Stimulated activated CD4-positive, alpha-beta T cell treated with anti-CD3 and anti-CD28 coated beads, Interleukin-2, amount 100 ng/mL, for 24 hours (primary cell): Measurements from ENCODE around the gene ASXL2.
"Not testable (repeated sequence)": the region's sequence is repeated elsewhere in the genome, so short reads cannot be mapped to it uniquely, and the experiment has no call there.

Experiments used
- DNase-seq, 2 donors: peaks; one replicate each; pipeline ENCODE4 v3.0.0-alpha.2; 2020

Gene ASXL2

GRCh38 chr2:25878361-25879132 is at the start of gene ASXL2:
TSS of gene ASXL2 (minus strand) at chr2:25878487. CDS start at chr2:25878222, 265 bp downstream.
- DNase-seq: peak; percentile 96 to 97

DNA sequence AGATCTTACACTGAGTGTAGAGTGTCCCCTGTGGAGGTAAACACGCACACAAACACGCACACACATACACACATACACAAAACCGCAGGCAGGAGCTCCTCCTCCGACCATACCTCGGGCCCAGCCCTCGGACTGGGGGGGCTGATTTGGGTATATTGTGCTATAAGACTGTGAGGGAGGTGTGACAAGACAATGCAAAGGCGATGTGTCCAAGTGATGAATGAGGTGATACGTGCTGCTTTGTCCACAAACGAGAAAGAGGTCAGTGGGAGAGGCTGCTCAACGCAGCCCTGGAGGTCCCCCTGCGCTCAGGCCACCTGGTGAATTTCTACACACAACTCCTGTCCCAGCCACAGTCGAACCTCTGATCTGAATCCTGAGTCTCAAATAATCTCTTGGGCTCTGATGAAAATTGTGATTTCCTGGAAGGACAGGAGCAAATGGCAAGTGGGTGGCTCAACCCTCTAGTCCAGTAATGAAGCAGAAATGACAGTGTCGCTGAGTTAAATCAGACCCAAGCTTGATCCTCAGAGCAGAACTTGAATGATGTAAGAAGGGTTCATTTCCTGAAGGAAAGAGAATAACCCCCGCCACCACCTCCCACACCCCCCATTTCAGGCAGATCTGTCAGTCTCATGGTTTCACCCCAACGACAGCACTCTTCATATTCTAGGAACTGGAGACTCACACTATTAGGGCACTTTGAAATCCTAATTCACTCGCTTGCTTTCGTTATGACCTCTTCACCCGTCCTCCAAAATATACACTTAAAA is 48.9 kb upstream of the ASXL2 start:
- DNase-seq: no peak

DNA sequence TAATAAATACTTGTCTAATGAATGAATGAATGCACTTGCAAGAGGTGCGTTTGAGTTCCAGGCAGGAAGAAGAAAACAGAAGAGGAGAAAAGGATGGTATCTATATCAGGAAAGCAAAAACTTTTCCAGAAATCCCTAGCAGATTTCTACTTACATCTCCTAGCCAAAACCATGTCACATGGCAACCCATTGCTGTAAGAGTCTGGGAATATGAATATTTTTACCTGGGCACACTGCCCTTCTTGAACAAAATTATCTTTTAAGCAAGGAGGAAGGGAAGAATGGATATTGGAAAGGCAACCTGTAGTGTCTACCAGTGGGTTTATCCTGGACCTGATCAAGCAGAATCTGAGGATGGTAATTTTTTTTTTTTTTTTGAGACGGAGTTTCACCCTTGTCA is 44.2 kb upstream of the ASXL2 start:
- no peak for DNase-seq

DNA sequence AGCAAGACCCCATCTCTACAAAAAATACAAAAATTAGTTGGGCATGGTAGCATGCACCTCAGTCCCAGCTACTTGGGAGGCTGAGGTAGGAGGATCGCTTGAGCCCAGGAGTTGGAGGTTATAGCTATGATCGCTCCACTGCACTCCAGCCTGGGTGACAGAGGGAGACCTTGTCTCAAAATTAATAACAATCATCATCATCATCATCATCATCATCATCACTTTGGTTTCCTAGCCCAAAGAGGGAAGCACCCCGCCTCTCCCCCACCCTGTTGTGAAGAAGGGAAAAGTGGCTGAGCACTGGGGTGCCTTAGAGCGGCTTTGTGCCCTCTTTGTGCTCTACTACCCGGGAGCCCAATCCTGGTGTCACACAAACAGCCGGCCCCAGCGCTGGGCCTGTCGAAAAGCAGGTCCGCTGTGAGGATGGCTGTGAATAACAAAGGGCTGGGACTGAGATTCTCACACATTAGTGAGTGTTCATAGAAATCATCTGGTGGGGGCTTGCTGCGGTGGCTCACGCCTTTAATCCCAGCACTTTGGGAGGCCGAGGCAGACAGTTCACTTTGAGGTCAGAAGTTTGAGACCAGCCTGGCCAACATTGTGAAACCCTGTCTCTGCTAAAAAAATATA is 42.6 kb upstream of the ASXL2 start:
- DNase-seq: no peak

- DNase-seq: no peak
These were observed 42.0 kb upstream of the ASXL2 start for GRCh38 chr2:25920336-25920735.

- no peak for DNase-seq
These were observed 39.5 kb upstream of the ASXL2 start for GRCh38 chr2:25917832-25918231.

GRCh38 chr2:25917411-25917810 is 39.1 kb upstream of the ASXL2 start:
- DNase-seq: not testable (repeated sequence)

DNA sequence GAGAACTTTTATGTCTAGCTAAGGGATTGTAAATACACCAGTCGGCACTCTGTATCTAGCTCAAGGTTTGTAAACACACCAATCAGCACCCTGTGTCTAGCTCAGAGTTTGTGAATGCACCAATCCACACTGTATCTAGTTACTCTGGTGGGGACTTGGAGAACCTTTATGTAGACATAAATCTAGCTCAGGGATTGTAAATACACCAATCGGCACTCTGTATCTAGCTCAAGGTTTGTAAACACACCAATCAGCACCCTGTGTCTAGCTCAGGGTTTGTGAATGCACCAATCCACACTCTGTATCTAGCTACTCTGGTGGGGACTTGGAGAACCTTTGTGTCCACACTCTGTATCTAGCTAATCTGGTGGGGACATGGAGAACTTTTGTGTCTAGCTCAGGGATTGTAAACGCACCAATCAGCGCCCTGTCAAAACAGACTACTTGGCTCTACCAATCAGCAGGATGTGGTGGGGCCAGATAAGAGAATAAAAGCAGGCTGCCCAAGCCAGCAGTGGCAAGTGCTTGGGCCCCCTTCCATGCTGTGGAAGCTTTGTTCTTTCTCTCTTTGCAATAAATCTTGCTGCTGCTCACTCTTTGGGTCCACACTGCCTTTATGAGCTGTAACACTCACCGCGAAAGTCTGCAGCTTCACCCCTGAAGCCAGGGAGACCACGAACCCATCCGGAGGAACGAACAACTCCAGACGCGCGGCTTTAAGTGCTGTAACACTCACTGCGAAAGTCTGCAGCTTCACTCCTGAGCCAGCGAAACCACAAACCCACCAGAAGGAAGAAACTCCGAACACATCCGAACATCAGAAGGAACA is 37.9 kb upstream of the ASXL2 start:
- peak; percentile 37 to 45 for DNase-seq

- not testable (repeated sequence) for DNase-seq
These were observed 37.1 kb upstream of the ASXL2 start for GRCh38 chr2:25915411-25915810.

GRCh38 chr2:25913696-25913973 is 35.3 kb upstream of the ASXL2 start:
- not testable (repeated sequence) for DNase-seq

DNA sequence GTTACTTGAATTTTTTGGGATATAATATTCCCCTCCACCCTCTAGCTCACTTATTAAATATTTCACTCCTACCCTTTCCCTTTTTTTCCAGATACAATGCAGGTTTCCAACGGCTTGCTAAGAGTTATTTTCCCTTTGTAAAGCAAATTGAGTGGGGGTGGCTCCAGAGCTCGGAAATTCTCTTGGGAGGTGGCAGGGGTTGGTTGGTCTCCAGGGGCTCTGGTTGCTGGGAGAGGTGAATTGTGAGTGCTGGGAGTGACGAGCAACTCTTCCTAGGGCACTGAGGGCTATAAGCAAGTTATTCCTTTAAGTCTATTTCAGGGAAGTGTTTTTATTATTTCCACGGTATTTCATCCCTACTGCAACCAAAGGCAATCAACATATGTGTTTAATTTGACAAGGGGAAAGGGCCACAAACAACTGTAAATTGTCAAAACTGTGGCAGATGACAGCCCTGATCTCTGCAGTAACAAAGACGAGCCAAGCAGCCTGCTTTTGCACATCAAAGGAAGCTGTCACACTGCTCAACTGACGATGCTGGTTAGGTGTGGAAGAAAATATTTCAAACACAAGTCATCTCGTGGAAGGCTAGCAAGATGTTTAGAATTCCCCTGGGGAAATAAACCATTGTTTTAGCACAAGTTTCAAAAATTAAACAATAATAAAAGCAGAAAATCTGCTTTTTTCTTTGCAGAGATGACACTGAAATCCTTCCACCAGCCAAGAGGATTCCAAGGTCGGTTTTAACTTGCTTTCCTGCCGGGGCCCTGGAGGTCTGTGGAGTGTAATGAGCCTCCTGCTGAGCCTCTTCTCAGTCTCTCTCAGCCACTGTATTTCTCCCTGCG is 34.8 kb upstream of the ASXL2 start:
- no peak for DNase-seq

- DNase-seq: not testable (repeated sequence)
These were observed 31.3 kb upstream of the ASXL2 start for GRCh38 chr2:25909574-25909973.

GRCh38 chr2:25905126-25905525 is 26.8 kb upstream of the ASXL2 start:
- no peak for DNase-seq

- DNase-seq: no peak
These were observed 25.0 kb upstream of the ASXL2 start for GRCh38 chr2:25903216-25903776.

DNA sequence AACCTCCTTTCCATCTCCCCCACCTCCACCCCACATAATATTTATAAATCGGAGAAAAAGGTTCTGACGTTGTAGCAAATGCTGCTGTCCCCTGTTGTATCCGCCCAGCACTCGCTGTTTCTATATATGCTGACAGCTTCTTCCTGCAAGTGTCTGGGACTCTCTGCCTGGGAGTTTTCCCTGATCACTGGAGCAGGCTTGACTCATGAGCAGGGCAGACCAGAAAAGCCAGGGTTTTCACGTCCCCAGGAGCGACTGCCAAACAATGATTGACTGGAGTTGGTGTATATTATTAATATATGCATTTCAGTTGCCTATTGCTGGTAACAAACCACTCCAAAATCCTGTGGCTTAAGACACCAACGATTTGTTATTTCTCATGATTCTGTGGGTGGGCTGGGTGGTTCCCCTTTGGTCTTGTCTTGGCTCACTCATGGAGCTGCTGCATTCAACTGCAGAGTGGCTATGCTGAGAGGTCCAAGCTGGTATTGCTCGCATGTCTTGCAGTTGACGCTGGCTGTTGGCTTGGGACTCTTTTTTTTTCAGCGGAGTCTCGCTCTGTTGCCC is 21.2 kb upstream of the ASXL2 start:
- DNase-seq: no peak

DNA sequence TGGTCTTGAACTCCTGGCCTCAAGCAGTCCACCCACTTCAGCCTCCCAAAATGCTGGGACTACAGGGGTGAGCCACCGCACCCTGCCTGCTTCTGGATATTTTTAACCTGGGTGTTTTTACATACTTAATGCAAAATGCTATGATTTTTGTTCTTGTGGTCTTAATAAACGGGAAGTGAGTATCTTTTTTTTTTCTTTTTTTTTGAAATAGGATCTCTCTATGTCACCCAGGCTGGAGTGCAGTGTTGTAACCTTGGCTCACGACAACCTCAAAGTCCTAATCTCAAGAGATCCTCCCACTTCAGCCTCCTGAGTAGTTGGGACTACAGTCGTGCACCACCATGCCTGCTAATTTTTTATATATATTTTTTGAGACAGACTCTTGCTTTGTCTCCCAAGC is 19.2 kb upstream of the ASXL2 start:
- DNase-seq: no peak

DNA sequence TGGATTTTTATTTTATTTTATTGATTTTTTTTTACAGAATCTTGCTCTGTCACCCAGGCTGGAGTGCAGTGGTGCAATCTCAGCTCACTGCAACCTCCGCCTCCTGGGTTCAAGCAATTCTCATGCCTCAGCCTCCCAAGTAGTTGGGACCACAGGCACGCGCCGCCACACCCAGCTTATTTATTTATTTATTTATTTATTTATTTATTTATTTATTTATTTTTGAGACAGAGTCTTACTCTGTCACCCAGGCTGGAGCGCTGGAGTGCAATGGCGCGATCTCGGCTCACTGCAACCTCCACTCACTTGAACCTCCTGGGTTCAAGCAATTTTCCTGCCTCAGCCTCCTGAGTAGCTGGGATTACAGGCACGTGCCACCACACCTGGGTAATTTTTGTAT is 18.0 kb upstream of the ASXL2 start:
- DNase-seq: not testable (repeated sequence)

DNA sequence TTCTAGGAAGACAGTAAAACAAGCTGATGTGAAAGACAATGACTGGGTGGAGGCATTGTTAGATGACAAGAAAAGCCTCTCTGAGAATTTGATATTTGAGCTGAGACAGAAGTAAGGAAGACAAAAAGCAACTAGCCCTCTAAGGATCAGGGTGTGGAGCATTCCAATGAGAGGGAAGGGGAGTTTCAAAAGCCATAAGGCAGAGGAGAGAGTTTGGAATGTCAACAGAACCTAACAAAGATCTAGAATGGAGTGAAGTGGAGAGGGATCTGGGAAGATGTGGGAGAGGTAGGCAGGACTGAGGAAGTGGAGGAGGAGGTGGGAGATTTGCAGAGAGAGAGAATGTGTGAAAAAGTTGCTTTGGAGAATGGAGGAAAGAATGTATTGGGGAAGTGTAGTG is 17.3 kb upstream of the ASXL2 start:
- no peak for DNase-seq

DNA sequence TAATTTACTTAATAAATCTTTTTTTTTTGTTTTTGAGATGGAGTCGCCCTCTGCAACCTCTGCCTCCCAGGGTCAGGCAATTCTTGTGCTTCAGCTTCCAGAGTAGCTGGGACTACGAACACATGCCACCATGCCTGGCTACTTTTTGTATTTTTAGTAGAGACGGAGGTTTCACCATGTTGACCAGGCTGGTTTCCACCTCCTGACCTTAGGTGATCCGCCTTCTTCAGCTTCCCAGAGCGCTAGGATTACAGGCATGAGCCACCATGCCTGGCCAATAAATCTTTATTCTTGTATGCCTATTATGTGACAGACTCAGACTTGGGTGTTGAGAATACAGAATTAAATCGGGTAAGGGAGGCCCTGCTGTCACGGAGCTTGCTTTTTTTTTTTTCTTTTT is 16.7 kb upstream of the ASXL2 start:
- DNase-seq: no peak

GRCh38 chr2:25894135-25894830 is 16.0 kb upstream of the ASXL2 start:
- DNase-seq: no peak

DNA sequence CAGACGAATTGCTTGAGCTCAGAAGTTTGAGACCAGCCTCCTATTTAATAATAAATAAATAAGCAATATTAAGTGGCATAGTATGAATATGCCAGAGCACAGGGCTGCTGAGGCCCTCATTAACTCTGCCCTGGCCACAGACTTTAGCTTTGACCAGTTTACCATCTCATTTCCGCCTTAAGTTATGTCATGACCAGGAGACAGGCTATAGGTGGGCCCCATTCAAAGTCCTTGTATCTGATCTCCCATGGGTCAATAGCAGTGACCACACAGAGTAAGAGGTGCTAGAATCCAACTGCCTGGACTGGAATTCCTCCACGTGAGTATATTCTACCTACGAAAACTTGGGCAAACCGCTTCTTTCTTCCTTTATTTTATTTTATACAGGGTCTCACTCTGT is 13.4 kb upstream of the ASXL2 start:
- DNase-seq: no peak
